ENCODE measurements around the gene ENTR1.

The ENTR1 gene

GRCh38 chr9:136376457-136376856, 34.0 kb downstream of the ENTR1 start:
- DNase-seq (ENCODE audit: low spot score), result no peak

- DNase-seq (ENCODE audit: low spot score), result no peak
Measured at GRCh38 chr9:136375096-136375495, 35.3 kb downstream of the ENTR1 start.

DNA sequence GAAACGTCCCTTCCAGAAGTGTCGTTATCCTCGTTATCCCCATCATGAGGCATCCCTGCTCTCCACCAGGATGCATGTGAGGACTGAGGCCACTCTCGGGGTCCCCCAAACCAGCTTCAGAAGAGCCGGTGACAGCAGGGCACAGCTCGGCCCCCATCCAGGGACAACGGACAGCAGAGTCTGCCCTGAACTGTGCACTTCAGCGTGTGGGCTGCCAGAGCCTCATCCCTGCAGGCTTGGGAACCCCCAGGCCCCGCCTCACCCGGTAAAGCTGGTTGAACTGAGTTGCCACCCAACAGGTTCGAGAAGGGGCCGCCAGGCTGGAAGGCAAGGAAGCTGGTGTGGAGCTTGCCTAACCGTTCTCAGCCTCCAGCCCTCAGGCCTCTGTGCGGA, 36.2 kb downstream of the ENTR1 start:
- DNase-seq (ENCODE audit: low spot score), result no peak

- no peak for DNase-seq (ENCODE audit: low spot score)
Measured at GRCh38 chr9:136373300-136374182, 36.9 kb downstream of the ENTR1 start, which contains the start of gene CARD9. Gene CARD9, minus strand, starts transcription at chr9:136373669. Its CDS starts 1,591 bp downstream, at chr9:136372078.

DNA sequence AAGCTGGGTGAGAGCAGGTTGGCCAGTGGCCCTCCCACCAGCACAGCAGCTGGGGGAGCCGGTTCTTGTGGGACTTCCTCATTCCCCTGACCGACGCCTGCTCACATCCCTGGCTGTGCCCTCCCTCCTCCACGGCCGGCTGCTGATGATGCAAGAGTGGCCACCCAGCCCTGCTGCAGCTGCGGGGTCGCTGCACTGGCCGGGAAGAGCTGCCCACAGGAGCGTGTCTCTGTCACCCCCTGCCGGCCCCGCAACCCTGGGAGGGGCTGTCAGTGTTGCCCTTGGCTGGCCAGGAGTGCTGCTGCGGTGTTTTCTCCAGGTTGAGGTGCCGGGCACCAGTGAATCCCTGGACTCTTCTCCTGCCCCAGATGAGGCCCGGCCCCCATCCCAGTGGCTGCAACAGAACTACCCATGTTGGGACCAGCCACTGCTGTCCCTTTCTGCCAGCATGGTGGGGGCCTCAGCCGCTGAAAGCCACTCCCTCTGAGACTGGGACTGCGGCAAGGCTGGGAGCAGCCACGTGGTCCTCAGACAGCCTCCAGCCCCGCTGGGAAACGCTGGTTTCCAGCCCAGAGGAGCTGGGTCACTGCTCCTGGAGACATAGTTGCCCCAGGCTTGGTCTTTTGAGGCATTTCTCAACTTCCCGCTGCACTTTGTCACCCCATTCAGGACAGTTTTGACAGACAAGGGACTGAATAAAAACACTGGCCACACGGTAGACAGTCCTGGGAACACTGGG, 37.7 kb downstream of the ENTR1 start:
- DNase-seq (ENCODE audit: low spot score), result no peak

GRCh38 chr9:136372006-136372405, 38.4 kb downstream of the ENTR1 start:
- DNase-seq (ENCODE audit: low spot score), result no peak

DNA sequence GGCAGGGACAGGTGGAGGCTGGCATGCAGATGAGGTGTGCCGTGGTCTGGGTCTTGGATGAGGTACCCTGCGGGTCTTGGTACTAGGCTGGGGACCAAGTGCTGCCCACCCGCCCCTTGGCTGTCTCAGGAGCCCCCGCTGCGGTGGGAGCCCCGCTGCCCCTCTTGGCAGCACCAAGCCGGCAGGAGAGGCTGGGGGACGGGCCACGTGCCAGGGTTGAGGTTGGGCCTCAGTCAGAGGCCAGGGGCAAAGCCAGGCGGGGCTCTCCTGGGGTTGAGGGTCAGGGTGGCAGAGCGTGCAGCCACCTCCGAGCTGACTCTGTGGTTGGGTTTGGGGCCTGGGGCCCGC, 38.9 kb downstream of the ENTR1 start:
- no peak for DNase-seq (ENCODE audit: low spot score)

GRCh38 chr9:136370687-136371532, 39.5 kb downstream of the ENTR1 start:
- no peak for DNase-seq (ENCODE audit: low spot score)

DNA sequence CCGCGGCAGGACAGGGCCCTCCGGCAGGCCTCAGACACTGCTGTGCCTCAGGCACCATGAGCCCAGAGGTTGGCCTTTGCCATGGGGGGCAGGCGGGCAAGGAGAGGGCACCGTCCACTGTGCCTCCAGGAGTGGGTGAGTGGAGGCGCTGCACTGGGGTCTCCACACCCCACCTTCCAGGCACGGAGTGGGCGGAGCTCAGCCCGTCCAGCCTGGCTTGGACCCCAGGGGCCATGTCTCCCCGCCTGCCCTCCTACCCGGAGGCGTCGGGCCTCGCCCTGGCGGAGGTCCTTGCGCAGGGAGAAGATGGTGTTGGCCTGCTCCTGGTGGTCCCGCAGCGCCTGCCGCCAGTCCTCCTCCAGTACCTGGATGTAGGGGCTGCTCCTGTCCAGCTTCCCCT, 40.4 kb downstream of the ENTR1 start:
- DNase-seq (ENCODE audit: low spot score), result no peak

GRCh38 chr9:136368190-136368589, 42.2 kb downstream of the ENTR1 start:
- no peak for DNase-seq (ENCODE audit: low spot score)

GRCh38 chr9:136367296-136368145, 42.9 kb downstream of the ENTR1 start:
- DNase-seq (ENCODE audit: low spot score), result no peak

DNA sequence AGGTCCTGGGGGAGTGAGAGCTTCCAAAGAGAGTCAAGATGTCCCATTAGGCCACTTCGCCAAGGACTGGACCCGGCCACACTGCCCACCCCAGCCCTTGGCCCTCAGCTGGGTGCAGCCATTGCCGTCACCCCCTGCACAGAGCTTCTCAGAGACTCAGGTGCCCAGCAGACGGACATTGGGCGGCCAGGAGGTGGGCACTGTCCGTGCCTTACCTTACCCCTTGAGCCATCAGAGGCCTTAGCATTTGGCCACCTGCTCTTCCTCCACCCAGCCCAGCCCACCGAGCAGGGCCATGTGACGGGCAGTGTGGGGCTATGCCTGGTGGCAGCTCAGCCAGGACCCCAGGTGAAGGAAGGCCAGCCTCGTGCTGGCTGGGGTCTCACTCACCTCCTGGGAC, 43.6 kb downstream of the ENTR1 start:
- DNase-seq (ENCODE audit: low spot score), result no peak

DNA sequence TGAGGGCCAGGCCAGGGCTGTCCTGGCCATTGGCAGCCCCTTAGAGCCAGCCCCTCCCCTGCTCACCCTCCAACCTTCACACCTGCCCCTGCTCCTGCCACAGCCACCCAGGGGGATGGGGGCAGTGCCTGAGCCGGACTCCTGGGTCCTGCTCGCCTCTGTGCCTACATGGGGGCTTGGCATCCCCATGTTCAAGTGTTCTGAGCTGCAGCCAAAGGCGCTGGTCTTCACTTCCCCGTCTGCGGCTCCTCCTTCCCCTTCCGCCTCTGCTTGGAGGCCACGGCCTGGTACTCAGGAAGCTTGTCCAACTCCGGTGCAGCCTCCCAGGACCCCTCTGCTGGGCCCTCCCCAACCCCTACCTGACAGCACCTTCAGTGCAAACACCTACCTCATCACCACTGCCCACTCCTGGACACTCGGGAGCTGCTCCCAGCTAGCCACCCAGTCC, 44.6 kb downstream of the ENTR1 start:
- no peak for DNase-seq (ENCODE audit: low spot score)

- DNase-seq (ENCODE audit: low spot score), result no peak
Measured at GRCh38 chr9:136364942-136365774, 45.3 kb downstream of the ENTR1 start.

DNA sequence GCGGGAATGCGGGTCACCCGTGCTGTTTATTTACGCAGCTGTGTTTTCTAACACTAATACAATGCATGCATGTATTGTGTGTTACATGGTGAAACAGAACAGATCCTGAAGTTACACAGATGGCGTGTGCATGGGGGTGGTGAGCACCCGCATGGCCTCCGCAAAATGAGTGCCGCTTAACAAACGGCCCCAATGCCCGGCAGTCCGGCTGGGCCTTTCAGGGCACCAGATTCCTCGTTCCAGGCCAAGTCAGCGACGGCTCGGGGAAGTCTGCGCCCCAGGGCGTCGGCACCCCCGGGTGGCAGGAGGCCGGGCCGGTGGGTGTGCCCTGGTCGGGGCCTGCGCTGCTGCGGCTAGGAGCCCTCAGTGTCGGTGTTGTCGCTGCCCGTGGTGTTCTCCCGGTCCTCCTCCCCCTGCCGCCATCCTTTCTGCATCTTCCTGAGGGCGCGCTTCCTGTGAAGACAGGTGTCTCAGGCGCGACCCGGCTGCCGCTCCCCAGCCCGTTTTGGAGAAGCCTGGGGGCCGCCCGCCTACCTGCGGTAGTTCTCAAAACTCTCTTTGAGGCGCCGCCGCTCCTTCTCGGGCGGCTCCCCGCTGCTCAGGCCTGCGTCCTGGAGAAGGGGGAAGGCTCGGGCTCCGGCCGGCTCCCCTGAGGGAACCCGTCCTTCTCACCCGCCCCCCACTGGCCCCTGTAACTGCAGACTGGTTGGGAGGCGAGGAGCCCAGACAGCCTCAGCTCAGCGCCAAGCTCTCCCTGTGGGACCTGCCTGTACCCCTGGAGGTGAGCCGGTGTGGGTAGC, 46.3 kb downstream of the ENTR1 start:
- no peak for DNase-seq (ENCODE audit: low spot score)

DNA sequence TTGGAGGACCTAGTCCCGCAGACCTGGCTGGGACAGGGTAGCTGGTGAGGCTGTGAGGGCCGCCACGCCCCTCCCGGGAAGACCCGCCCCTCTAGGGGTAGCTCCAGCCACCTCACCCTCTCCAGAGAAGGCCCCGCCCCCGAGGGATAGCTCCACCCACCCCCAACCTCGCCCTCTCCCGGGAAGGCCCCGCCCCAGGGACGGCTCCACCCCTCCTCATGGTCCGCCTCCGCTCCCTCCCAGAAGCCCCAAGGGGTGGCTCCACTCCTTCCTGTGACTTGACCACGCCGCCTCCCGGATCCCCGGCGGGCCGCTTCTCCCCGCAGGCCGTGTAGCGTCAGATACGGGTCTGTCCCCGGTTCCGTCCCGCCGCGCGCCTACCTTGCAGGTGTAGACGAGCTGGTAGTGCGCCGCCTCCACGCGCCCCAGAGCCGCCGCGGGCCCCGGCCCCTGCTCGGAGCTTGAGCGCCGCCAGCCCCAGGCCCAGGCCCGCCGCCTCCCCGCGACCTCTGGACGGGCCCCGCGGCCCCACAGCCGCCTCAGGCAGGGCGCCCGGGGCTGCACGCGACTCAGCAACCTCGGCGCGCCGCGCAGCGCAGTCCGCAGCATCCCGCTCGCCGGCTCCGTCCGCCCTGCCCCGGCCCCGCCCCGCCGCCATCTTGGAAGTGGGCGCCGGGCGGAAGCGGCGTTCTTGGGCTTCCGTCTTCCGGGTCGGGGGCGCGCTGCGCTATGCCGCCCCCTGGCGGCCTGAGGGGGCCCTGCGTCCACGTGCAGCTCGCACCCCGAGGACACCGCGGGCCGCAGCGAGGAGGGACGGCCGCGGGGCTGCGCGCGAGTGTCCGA, 47.1 kb downstream of the ENTR1 start, which contains the start of gene DNLZ:
TSS of gene DNLZ (minus strand) at position 639 of the 843 bp plus-strand sequence. CDS start at position 609, 30 bp downstream.
- DNase-seq (ENCODE audit: low spot score), result peak; percentile 99

DNA sequence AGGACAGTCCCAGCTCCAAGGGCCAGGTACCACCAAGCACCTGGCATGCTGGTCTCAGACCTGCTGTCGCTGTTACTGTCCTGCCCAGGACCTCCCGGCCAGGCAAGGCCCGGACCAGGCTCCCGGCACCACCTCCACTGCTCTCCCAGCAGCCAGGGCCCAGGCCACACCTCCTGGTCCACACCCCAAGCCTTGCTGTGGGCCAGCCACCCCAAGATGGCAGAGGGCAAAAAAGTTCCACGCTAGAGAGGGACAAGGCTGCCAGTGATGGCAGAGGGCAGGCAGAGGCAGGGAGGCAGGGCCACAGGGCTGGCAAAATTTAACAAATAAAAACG, 48.0 kb downstream of the ENTR1 start:
- no peak for DNase-seq (ENCODE audit: low spot score)

DNA sequence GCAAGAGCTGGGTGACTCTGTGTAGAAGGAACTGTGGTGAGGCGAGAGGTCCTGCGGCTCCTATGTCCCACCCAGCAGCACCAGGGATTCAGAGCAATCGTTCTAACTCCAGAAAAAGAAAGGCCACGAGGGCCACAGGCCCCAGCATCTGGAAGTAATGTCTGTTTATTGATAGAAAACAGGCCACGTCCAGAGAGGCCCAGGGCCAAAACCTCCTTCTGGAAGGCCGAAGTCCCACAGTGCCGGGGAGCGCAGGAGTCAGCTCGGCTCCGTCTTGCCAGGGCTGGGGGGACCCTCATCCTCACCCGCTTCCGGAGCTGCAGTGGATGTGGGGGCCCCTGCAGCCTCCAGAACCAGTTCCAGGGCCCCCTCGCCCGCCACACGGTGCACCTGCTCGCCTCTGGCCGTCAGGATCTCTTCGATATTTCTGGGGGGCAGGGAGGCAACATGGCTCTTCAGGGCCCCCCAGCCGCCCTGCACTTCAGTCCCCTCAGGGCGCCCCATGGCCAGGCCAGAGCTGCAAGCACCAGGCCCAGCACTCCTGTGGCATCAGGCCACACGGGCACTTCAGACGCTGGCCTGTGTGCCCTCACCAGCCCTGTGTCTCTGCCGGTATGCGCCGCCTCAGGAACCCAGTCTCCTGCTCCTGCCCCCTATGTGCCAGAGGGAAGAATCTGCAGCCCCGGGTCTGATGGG, 48.5 kb downstream of the ENTR1 start:
- DNase-seq (ENCODE audit: low spot score), result no peak

Measured in ecto neural progenitor cell (in vitro differentiated cells).